CD4-positive, CD25-positive, alpha-beta regulatory T cell (primary cell): ENCODE data around the gene GRAMD4. TPM values are rescaled to one million over a fixed set of nuclear protein-coding genes. Genes with fewer than 3 reads are reported as not detected.

ENCODE experiments used
- polyA plus RNA-seq, 4 donors: library from polyadenylated mRNA; unstranded; fragments of 300-500 nt; fragmentation: Illumina TruSeq; gene quantifications; one replicate each; pipeline ENCODE4 v1.2.3, GENCODE V29; 2021
- total RNA-seq: library from RNA; stranded (reverse); gene quantifications from one replicate; pipeline ENCODE4 v1.2.3, GENCODE V29; 2022

The GRAMD4 gene
- total and polyA plus RNA-seq, 5 donors from 2014 or later = 7.0 to 43.6 (median 7.5) TPM

Other genes with a start within 250 kb of the GRAMD4 start
- 0.76 TPM for gene CELSR1, start 82.8 kb upstream of the GRAMD4 start, total RNA-seq
- gene CELSR1, start 82.8 kb upstream of the GRAMD4 start, polyA plus RNA-seq = 1 to 10 TPM in 1 of 4 donors, under 1 TPM in 2, not detected in 1; 0.10 to 1.4 (median 0.14) TPM
- 105 TPM for gene CERK, start 117.9 kb downstream of the GRAMD4 start, total RNA-seq
- 10 to 100 TPM; 75.5 to 94.3 (median 81.5) TPM for gene CERK, start 117.9 kb downstream of the GRAMD4 start, polyA plus RNA-seq
- 42.5 TPM for gene TBC1D22A, start 142.3 kb downstream of the GRAMD4 start, total RNA-seq
- 10 to 100 TPM; 19.8 to 34.0 (median 23.0) TPM for gene TBC1D22A, start 142.3 kb downstream of the GRAMD4 start, polyA plus RNA-seq